ENCODE measurements around the gene TNS1. TPM values are rescaled to one million over a fixed set of nuclear protein-coding genes. Genes with fewer than 3 reads are reported as not detected.

The TNS1 gene
- total RNA-seq, 1 donor from 2014 or later: 505 TPM

GRCh38 chr2:217774232-217774631 lies 228.6 kb downstream of the TNS1 start:
- DNase-seq (no peak), ATAC-seq (no peak)
- intact Hi-C loops (cut with DNase I): no loop called here
- no peak overlapping the region for H3K27ac ChIP-seq
- no peaks in the 10 kb centered on the region for H3K4me1 ChIP-seq
- no peak for TF ChIP-seq CTCF (IDR thresholded peaks at IDR 0.05)
- no peaks in the 10 kb centered on the region for H3K9me3 ChIP-seq
- no peaks in the 10 kb centered on the region for H3K27me3 ChIP-seq (ENCODE audit: low read depth)
- no peaks in the 10 kb centered on the region for H3K36me3 ChIP-seq
- no peak overlapping the region for H3K4me3 ChIP-seq

- no peak overlapping the region for H3K27ac ChIP-seq
- no peak for ATAC-seq
- no peak for TF ChIP-seq CTCF (IDR thresholded peaks at IDR 0.05)
- no peak for DNase-seq
- H3K36me3 ChIP-seq: no peaks in the 10 kb centered on the region
- H3K9me3 ChIP-seq: no peaks in the 10 kb centered on the region
- H3K4me1 ChIP-seq: no peaks in the 10 kb centered on the region
- H3K4me3 ChIP-seq: no peak overlapping the region
- intact Hi-C loops (cut with DNase I): no loop called here
- no peaks in the 10 kb centered on the region for H3K27me3 ChIP-seq (ENCODE audit: low read depth)
These were observed 229.3 kb downstream of the TNS1 start for GRCh38 chr2:217773539-217773938.

- Histone ChIP-seq H3K27ac (no peak overlapping the region), H3K9me3 (peaks cover 11% of the 10 kb centered on the region), H3K27me3 (ENCODE audit: low read depth) (no peaks in the 10 kb centered on the region), H3K4me1 (no peaks in the 10 kb centered on the region), H3K4me3 (no peak overlapping the region), H3K36me3 (no peaks in the 10 kb centered on the region)
- no peak for ATAC-seq
- TF ChIP-seq CTCF (IDR thresholded peaks at IDR 0.05): no peak
- no peak for DNase-seq
- intact Hi-C loops (cut with DNase I): no loop called here
These were observed 236.4 kb downstream of the TNS1 start for GRCh38 chr2:217766356-217766755.

GRCh38 chr2:217761645-217762277 lies 241.0 kb downstream of the TNS1 start:
- DNase-seq: no peak
- no peak for ATAC-seq
- H3K4me3 ChIP-seq: no peak overlapping the region
- peaks cover 11% of the 10 kb centered on the region for H3K9me3 ChIP-seq
- no peaks in the 10 kb centered on the region for H3K36me3 ChIP-seq
- peaks cover 3% of the 10 kb centered on the region for H3K4me1 ChIP-seq
- no peak overlapping the region for H3K27ac ChIP-seq
- intact Hi-C loops (cut with DNase I): no loop called here
- TF ChIP-seq CTCF (IDR thresholded peaks at IDR 0.05): no peak
- no peaks in the 10 kb centered on the region for H3K27me3 ChIP-seq (ENCODE audit: low read depth)

GRCh38 chr2:217759991-217760390 lies 242.8 kb downstream of the TNS1 start:
- Histone ChIP-seq H3K9me3 (peaks cover 11% of the 10 kb centered on the region), H3K36me3 (no peaks in the 10 kb centered on the region), H3K27me3 (ENCODE audit: low read depth) (no peaks in the 10 kb centered on the region), H3K4me1 (peaks cover 7% of the 10 kb centered on the region), H3K4me3 (no peak overlapping the region), H3K27ac (no peak overlapping the region)
- TF ChIP-seq CTCF (IDR thresholded peaks at IDR 0.05): no peak
- no peak for ATAC-seq
- no peak for DNase-seq
- intact Hi-C loops (cut with DNase I): no loop called here
